Measurements from ENCODE around the gene CIPC.
A peak's percentile ranks its signal among the peaks of the same experiment; 100 is the strongest.

CIPC gene

DNA sequence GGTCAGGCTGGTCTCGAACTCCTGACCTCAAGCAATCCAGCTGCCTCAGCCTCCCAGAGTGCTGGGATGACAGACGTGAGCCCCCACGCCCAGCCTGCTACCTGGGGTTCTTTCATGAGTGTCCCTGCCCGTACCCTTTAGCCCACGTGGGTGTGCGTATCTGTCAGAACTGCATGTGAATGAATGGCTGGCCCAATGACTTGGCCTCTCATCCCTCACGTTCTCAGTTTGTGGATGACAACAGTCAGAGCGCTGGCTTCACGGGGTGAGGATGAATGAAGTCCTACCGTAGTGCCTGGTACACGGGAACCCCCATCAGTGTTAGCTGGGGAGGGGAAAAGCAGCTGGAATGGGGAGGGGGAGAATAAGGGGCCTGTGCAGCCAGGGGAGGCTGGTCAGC is 59.7 kb downstream of the CIPC start:
- no peak for DNase-seq

DNA sequence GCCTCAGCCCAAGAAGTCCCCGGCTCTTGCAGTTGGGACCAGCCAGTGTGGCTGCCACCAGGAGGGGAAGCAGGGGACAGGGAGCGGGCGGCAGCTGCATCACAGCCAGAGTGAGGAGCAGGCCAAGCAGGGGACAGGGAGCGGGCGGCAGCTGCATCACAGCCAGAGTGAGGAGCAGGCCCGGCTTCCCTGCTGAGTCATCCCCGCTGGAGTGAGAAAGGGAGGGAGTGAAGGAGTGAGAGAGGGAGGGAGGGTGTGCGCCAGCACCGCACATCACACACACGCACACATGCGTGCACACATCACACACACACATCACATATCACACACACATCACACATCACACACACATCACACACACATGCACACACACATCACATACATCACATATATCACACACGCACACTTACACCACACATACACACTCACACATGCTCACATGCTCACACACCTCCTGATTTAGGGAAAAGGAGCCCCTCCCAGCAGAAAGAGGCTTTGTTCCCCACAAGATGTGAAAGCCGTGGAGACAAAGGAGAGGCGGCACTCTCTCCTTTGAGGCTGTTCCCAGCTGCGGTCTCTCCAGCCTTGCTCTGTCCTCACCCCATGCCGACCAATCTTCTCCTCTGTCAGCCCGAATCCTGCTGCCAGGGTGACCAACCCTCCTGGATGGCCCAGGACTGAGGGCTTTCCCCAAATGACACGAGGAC is 60.3 kb downstream of the CIPC start:
- peak; percentile 33 for DNase-seq

DNA sequence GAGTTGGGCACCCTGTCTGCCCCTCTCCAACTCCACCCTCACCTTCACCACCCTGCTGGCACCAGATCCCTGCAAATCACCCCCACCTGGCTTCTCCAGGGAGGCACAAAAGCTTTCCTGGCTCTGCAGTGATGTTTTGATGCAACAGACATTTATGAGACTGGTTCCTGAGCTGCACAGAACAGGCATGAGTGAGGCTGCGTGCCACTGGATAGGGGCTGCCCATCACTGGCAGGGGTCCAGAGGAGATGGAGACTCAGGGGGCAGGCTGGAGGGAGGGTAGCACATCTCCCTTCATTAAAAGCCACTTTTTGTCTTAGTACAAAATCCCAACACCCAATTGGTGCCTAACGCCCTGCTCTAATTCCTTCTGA is 60.8 kb downstream of the CIPC start:
- no peak for DNase-seq

DNA sequence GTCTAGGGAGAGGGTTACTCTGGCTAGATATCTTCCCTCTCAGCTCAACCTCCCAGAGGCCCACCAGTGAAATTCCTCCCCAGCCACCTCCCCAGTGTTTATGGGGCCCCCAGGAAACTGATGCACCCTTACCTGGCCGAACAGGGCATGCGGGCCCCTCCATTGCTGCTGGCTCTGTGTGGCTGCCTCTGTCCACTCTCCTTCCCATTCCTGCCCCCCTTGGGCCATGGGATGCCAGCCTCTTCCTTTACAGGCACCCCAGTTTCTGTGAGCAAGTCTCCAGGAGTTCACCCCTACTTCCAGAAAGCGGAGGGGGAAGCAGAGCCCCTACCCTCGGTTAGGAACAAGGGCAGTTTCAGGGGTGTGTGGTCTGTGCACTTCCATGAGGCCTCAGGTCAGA is 63.0 kb downstream of the CIPC start:
- DNase-seq, result no peak

Data from kidney glomerular epithelial cell (primary cell).